ENCODE measurements around the gene HIKESHI.

HIKESHI gene

DNA sequence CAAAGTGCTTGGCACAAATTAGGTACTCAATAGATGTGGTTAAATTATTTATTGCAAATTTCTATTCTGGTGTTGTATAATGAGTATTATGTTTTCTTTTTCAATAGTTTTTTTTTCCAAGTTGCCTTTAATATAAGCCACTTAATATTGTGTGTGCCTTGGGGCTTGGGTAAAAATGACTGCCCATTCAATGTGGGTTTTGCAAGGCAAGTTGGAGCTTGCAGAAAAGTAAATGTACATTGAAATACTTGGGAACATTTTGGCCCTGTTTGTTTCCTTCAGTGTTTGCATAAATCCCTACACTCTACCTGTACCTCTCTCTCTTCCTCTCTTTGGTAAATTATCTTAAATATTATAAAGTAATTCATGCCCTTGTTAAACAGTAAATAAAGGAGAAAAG, 70.5 kb downstream of the HIKESHI start:
- H3K4me3 Mint-ChIP-seq = no peak overlapping the region
- H3K27ac Mint-ChIP-seq = no peak overlapping the region
- peaks cover 5% of the 10 kb centered on the region for H3K9me3 Mint-ChIP-seq
- H3K27me3 Mint-ChIP-seq (ENCODE audit: low read depth) = peaks cover 10% of the 10 kb centered on the region
- no peaks in the 10 kb centered on the region for H3K36me3 Mint-ChIP-seq (ENCODE audit: low read depth)
- H3K4me1 Mint-ChIP-seq (ENCODE audit: low read depth) = peaks cover 1% of the 10 kb centered on the region
- no peak for DNase-seq (ENCODE audit: low spot score)

GRCh38 chr11:86374069-86374468, 72.0 kb downstream of the HIKESHI start:
- Mint-ChIP-seq H3K27ac (no peak overlapping the region), H3K9me3 (peaks cover 5% of the 10 kb centered on the region), H3K4me1 (ENCODE audit: low read depth) (peaks cover 1% of the 10 kb centered on the region), H3K4me3 (no peak overlapping the region), H3K27me3 (ENCODE audit: low read depth) (peaks cover 10% of the 10 kb centered on the region), H3K36me3 (ENCODE audit: low read depth) (no peaks in the 10 kb centered on the region)
- DNase-seq (ENCODE audit: low spot score) = no peak

GRCh38 chr11:86374586-86374985, 72.5 kb downstream of the HIKESHI start, which contains the start of gene CCDC81:
Gene CCDC81 (plus strand): TSS chr11:86374887. CDS start chr11:86375164, 277 bp downstream.
- peaks cover 1% of the 10 kb centered on the region for H3K4me1 Mint-ChIP-seq (ENCODE audit: low read depth)
- H3K27me3 Mint-ChIP-seq (ENCODE audit: low read depth) = peaks cover 10% of the 10 kb centered on the region
- H3K4me3 Mint-ChIP-seq = no peak within 1 kb of the TSS
- no peaks in the 10 kb centered on the region for H3K36me3 Mint-ChIP-seq (ENCODE audit: low read depth)
- H3K27ac Mint-ChIP-seq = no peak within 1 kb of the TSS
- no peak for DNase-seq (ENCODE audit: low spot score)
- peaks cover 5% of the 10 kb centered on the region for H3K9me3 Mint-ChIP-seq

GRCh38 chr11:86377972-86378371, 75.9 kb downstream of the HIKESHI start:
- Mint-ChIP-seq H3K27me3 (ENCODE audit: low read depth) (peaks cover 10% of the 10 kb centered on the region), H3K27ac (no peak overlapping the region), H3K9me3 (peaks cover 5% of the 10 kb centered on the region), H3K4me1 (ENCODE audit: low read depth) (no peaks in the 10 kb centered on the region), H3K36me3 (ENCODE audit: low read depth) (no peaks in the 10 kb centered on the region), H3K4me3 (no peak overlapping the region)
- no peak for DNase-seq (ENCODE audit: low spot score)

GRCh38 chr11:86380295-86381059, 78.4 kb downstream of the HIKESHI start:
- DNase-seq (ENCODE audit: low spot score) = no peak
- Mint-ChIP-seq H3K4me1 (ENCODE audit: low read depth) (no peaks in the 10 kb centered on the region), H3K27me3 (ENCODE audit: low read depth) (peaks cover under 1% of the 10 kb centered on the region), H3K9me3 (peaks cover 5% of the 10 kb centered on the region), H3K27ac (no peak overlapping the region), H3K4me3 (no peak overlapping the region), H3K36me3 (ENCODE audit: low read depth) (no peaks in the 10 kb centered on the region)

GRCh38 chr11:86383041-86383955, 81.3 kb downstream of the HIKESHI start:
- no peak for DNase-seq (ENCODE audit: low spot score)
- no peak overlapping the region for H3K27ac Mint-ChIP-seq
- no peaks in the 10 kb centered on the region for H3K9me3 Mint-ChIP-seq
- H3K4me1 Mint-ChIP-seq (ENCODE audit: low read depth) = no peaks in the 10 kb centered on the region
- no peak overlapping the region for H3K4me3 Mint-ChIP-seq
- H3K36me3 Mint-ChIP-seq (ENCODE audit: low read depth) = no peaks in the 10 kb centered on the region
- H3K27me3 Mint-ChIP-seq (ENCODE audit: low read depth) = no peaks in the 10 kb centered on the region

- H3K27ac Mint-ChIP-seq = no peak overlapping the region
- no peaks in the 10 kb centered on the region for H3K9me3 Mint-ChIP-seq
- no peak for DNase-seq (ENCODE audit: low spot score)
- no peaks in the 10 kb centered on the region for H3K4me1 Mint-ChIP-seq (ENCODE audit: low read depth)
- no peaks in the 10 kb centered on the region for H3K36me3 Mint-ChIP-seq (ENCODE audit: low read depth)
- H3K27me3 Mint-ChIP-seq (ENCODE audit: low read depth) = no peaks in the 10 kb centered on the region
- H3K4me3 Mint-ChIP-seq = no peak overlapping the region
Measured at GRCh38 chr11:86386283-86386682, 84.2 kb downstream of the HIKESHI start.

- H3K27ac Mint-ChIP-seq = no peak overlapping the region
- H3K27me3 Mint-ChIP-seq (ENCODE audit: low read depth) = no peaks in the 10 kb centered on the region
- no peaks in the 10 kb centered on the region for H3K36me3 Mint-ChIP-seq (ENCODE audit: low read depth)
- DNase-seq (ENCODE audit: low spot score) = no peak
- no peaks in the 10 kb centered on the region for H3K4me1 Mint-ChIP-seq (ENCODE audit: low read depth)
- H3K4me3 Mint-ChIP-seq = no peak overlapping the region
- no peaks in the 10 kb centered on the region for H3K9me3 Mint-ChIP-seq
Measured at GRCh38 chr11:86386746-86387145, 84.7 kb downstream of the HIKESHI start.

DNA sequence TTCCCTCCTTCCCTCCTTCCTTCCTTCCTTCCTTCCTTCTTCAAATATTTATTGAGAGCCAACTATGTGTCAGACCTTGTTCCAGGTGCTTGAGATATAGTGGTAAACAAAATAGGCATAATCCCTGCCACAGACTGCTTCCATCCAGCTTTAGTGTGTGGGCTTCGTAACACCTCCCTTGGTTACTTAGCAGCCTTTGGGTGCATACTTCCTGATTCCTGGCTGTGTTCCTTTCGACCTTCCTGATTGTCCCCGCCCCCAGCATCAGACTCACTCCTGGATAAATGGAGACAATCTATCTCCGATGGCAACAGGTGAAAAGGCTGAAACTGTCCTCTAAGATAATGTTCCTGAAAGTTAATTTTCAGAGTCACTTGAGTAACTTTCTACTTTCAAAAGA, 86.2 kb downstream of the HIKESHI start:
- no peaks in the 10 kb centered on the region for H3K4me1 Mint-ChIP-seq (ENCODE audit: low read depth)
- H3K27me3 Mint-ChIP-seq (ENCODE audit: low read depth) = no peaks in the 10 kb centered on the region
- no peak overlapping the region for H3K27ac Mint-ChIP-seq
- DNase-seq (ENCODE audit: low spot score) = no peak
- no peaks in the 10 kb centered on the region for H3K36me3 Mint-ChIP-seq (ENCODE audit: low read depth)
- no peaks in the 10 kb centered on the region for H3K9me3 Mint-ChIP-seq
- no peak overlapping the region for H3K4me3 Mint-ChIP-seq

DNA sequence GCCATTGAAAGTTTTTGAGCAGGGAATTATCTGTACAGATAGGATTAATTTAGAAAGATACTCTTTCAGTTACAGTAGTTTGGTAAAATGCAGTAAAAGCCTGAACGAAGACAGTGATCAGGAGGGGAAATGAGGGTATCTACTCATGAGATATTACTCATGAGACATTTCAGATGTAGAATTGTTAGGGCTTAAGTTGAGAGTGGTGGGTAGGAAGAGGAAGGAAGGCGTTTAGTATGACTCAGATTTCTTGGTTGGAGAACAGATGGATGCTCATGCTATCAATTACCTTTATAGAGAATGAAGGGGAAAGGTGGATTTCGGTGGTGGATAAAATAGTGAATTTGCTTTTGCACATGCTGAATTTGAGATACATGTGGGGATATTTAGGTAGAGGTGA, 88.4 kb downstream of the HIKESHI start:
- no peak for DNase-seq (ENCODE audit: low spot score)
- H3K4me3 Mint-ChIP-seq = no peak overlapping the region
- H3K36me3 Mint-ChIP-seq (ENCODE audit: low read depth) = no peaks in the 10 kb centered on the region
- H3K27me3 Mint-ChIP-seq (ENCODE audit: low read depth) = no peaks in the 10 kb centered on the region
- no peak overlapping the region for H3K27ac Mint-ChIP-seq
- H3K4me1 Mint-ChIP-seq (ENCODE audit: low read depth) = no peaks in the 10 kb centered on the region
- no peaks in the 10 kb centered on the region for H3K9me3 Mint-ChIP-seq

DNA sequence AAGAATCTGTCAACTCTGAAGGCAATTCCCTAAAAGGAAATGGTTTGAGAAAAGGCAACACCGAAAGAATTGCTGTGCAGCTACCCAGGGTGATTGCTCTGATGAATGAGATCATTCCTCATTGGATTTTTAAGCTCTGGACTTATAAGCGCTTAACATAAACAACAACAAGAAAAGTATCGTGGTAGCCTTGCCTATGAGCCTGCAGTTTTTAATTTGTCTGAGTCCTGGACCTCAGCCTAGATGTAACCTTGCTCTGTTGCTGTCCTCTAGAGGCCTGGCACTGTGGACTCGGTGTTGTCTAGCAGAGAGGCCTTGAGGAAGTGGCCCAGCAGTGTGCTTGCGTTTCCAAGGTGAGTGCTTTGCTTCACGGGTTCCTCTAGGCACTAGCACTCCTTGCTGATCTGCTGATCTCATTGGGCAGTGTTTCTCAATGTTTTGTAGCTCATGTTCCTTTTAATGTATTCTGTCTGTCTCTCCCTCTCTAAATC, 93.1 kb downstream of the HIKESHI start:
- Mint-ChIP-seq H3K27me3 (ENCODE audit: low read depth) (no peaks in the 10 kb centered on the region), H3K36me3 (ENCODE audit: low read depth) (no peaks in the 10 kb centered on the region), H3K4me3 (no peak overlapping the region), H3K4me1 (ENCODE audit: low read depth) (peaks cover 3% of the 10 kb centered on the region), H3K9me3 (no peaks in the 10 kb centered on the region), H3K27ac (no peak overlapping the region)
- DNase-seq (ENCODE audit: low spot score) = no peak
